Activated naive CD8-positive, alpha-beta T cell treated with anti-CD3 and anti-CD28 coated beads for 36 hours (primary cell): ENCODE results near the gene CCDC63. TPM values are rescaled to one million over a fixed set of nuclear protein-coding genes. Genes with fewer than 3 reads are reported as not detected.

Experiments
- DNase-seq: peaks from one replicate; pipeline ENCODE4 v3.0.0; 2021
- H3K27ac Mint-ChIP-seq: one replicate; pipeline ENCODE4 v1.8.0; 2022; ENCODE audit warnings: mild to moderate bottlenecking, moderate library complexity, mixed read lengths
- H3K27me3 Mint-ChIP-seq: one replicate; pipeline ENCODE4 v1.8.0; 2022; ENCODE audit warnings: mild to moderate bottlenecking, mixed read lengths
- H3K36me3 Mint-ChIP-seq: one replicate; pipeline ENCODE4 v1.8.0; 2021; ENCODE audit warnings: mild to moderate bottlenecking, mixed read lengths
- H3K4me1 Mint-ChIP-seq: one replicate; pipeline ENCODE4 v1.8.0; 2021; ENCODE audit warnings: mixed read lengths
- H3K4me3 Mint-ChIP-seq: one replicate; pipeline ENCODE4 v1.8.0; 2022; ENCODE audit warnings: mild to moderate bottlenecking, moderate library complexity, mixed read lengths
- H3K9me3 Mint-ChIP-seq: one replicate; pipeline ENCODE4 v1.8.0; 2022; ENCODE audit warnings: mixed read lengths
- total RNA-seq, 2 experiments: library from RNA; stranded (reverse); gene quantifications; one replicate each; pipeline ENCODE4 v1.2.3, GENCODE V29; 2021

CCDC63 gene
- total RNA-seq, 2 experiments from 2014 or later: not detected

DNA sequence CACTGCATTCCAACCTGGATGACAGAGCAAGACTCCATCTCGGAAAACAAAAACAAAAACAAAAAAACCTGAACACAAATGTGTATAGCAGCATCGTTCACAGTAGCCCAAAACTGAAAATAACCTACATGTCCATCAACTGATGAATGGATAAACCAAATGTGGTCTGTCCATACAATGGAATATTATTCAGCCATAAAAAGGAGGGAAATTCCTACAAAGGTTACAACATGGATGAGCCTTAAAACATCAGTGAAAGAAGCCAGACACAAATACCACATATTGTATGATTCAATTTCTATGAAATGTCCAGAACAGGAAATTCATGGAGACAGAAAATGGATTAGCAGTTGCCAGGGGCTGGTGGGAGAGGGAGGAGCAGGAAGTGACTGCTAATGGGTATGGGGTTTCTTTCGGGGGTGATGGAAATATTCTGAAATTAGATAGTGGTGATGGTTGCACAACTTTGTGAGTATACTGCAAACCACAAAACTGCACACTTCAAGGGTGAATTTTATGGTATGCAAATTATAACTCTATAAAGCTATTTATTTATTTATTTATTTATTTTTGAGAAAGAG, 69.6 kb downstream of the CCDC63 start:
- no peak overlapping the region for H3K4me3 Mint-ChIP-seq
- no peaks in the 10 kb centered on the region for H3K36me3 Mint-ChIP-seq
- H3K27me3 Mint-ChIP-seq: peaks cover 6% of the 10 kb centered on the region
- no peaks in the 10 kb centered on the region for H3K4me1 Mint-ChIP-seq
- no peak for DNase-seq
- H3K9me3 Mint-ChIP-seq: no peaks in the 10 kb centered on the region
- no peak overlapping the region for H3K27ac Mint-ChIP-seq

DNA sequence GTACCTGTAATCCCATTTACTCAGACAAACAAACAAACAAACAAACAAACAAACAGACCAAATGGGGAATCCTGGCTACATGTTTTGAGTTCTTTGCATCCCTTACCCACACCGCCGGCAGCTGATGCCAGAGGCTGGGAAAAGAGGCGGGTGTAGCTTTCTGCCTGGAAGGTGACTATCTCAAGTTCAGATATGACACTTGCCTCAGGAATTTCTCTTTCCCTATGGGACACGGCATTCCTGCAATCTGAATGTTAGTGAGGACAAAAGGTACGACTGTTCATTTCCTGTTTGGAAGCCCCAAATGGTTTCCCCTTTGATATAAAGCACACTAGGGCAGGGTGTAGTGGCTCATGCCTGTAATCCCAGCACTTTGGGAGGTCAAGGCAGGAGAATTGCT, 70.7 kb downstream of the CCDC63 start:
- DNase-seq: no peak
- no peaks in the 10 kb centered on the region for H3K36me3 Mint-ChIP-seq
- no peak overlapping the region for H3K27ac Mint-ChIP-seq
- no peaks in the 10 kb centered on the region for H3K9me3 Mint-ChIP-seq
- no peaks in the 10 kb centered on the region for H3K4me1 Mint-ChIP-seq
- H3K27me3 Mint-ChIP-seq: peaks cover 6% of the 10 kb centered on the region
- H3K4me3 Mint-ChIP-seq: no peak overlapping the region

DNA sequence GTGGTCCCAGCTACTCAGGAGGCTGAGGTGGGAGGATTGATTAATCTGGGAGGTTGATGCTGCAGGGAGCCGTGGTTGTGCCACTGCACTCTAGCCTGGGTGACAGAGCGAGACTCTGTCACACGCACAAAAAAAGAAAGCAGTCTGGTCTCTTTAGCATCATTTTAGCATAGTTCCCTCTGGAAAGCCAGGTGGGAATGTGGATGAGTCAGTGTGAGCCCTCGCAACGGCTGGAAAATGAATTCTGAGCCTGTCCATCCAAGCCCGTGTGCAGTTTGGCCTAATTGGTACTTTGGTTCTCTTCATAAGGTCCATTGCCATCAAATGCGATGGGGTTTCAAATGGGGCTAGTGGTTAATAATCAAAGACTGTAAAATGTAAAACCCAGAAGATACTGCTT, 71.2 kb downstream of the CCDC63 start:
- H3K4me1 Mint-ChIP-seq: no peaks in the 10 kb centered on the region
- no peak overlapping the region for H3K4me3 Mint-ChIP-seq
- H3K27ac Mint-ChIP-seq: no peak overlapping the region
- no peaks in the 10 kb centered on the region for H3K9me3 Mint-ChIP-seq
- H3K36me3 Mint-ChIP-seq: no peaks in the 10 kb centered on the region
- no peak for DNase-seq
- peaks cover 6% of the 10 kb centered on the region for H3K27me3 Mint-ChIP-seq

DNA sequence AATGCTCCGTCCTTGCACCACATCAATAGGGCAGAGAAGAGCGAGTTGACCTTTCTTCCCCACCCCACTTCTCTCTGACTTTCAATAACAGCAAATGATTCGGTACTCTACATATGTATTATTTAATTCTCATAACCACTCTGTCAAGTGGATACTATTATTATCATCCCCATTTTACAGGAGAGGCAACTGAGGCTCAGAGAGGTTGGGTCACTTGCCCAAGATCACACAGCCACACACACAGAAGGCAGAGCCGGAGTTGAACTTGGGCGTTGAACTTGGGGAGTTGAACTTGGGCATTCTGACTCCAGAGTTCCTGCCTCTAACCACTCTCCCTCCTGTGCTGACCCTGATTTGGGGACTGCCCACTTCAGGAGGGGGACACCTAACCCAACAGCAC, 72.9 kb downstream of the CCDC63 start:
- DNase-seq: no peak
- H3K27ac Mint-ChIP-seq: no peak overlapping the region
- H3K36me3 Mint-ChIP-seq: no peaks in the 10 kb centered on the region
- no peak overlapping the region for H3K4me3 Mint-ChIP-seq
- H3K9me3 Mint-ChIP-seq: no peaks in the 10 kb centered on the region
- peaks cover 6% of the 10 kb centered on the region for H3K27me3 Mint-ChIP-seq
- no peaks in the 10 kb centered on the region for H3K4me1 Mint-ChIP-seq

DNA sequence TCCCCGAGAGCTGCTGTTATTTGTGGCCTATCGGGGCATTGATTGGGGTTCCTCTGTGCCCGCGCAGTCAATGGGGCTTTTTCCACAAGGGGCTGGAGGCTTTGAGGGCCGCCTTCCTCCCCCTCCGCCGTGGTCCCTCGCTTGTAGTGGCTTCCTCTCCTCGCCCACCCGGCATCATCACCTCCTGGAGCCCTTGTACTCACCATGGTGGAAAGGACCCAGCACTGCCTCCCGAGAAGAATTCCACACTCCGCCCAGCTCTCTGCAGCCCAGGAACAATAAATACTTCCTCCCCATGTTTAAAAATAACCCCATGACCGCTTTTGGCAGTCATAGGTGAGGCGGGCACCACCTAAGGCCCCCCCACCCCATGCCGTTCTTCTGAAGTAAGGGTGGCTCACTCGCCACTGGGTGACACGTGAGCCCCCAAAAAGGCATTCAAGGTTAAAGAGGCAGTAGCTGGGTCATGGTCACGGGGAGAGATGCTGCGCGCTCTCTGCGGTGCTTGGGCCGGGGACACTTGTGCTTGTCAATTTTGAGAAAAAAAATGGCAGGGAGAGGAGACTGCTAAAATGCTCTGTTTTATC, 73.6 kb downstream of the CCDC63 start, which contains the start of gene MYL2:
MYL2 (minus strand) TSS at position 256 of the 587 bp plus-strand sequence; CDS start at position 206, 50 bp downstream.
- Mint-ChIP-seq H3K36me3 (no peaks in the 10 kb centered on the region), H3K27me3 (peaks cover 6% of the 10 kb centered on the region), H3K27ac (no peak within 1 kb of the TSS), H3K9me3 (no peaks in the 10 kb centered on the region), H3K4me1 (no peaks in the 10 kb centered on the region), H3K4me3 (no peak within 1 kb of the TSS)
- no peak for DNase-seq

DNA sequence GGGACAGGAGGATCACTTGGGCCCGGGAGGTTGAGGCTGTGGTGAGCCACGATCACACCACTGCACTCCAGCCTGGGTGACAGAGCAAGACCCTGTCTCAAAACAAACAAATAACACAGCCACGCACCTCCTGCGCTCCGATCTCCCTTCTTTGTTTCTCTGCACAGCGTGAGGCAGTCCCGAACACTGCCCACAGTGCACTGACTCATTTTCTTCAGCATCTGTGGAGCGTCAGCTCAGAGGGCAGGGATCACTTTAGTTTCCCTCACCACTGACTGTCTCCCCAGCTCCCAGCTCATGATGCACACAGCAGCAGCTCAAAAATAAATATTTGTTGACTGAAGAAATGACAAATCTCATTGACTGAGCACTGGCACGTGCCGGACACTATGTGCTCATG, 74.5 kb downstream of the CCDC63 start:
- no peak for DNase-seq
- no peaks in the 10 kb centered on the region for H3K9me3 Mint-ChIP-seq
- no peaks in the 10 kb centered on the region for H3K36me3 Mint-ChIP-seq
- no peaks in the 10 kb centered on the region for H3K4me1 Mint-ChIP-seq
- no peak overlapping the region for H3K4me3 Mint-ChIP-seq
- no peak overlapping the region for H3K27ac Mint-ChIP-seq
- H3K27me3 Mint-ChIP-seq: peaks cover 6% of the 10 kb centered on the region

DNA sequence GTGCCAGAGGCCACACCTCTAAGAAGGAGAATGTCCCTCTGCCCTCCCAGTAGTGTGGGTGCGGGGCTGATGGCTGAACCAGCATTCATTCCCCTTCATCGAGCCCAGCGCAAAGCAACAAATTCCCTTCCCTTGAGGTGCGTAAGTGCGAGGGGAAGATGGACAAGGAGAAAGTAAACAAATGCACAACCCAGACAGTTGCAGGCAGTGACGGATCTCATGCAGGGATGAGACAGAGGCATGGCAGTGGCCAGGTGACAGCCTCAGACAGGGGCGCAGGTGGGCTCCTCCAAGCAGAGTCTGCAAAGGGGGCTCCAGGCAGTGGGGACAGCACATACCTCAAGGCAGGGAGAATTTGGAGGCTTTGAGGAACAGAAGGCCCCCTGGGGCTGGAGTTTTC, 75.9 kb downstream of the CCDC63 start:
- no peak overlapping the region for H3K27ac Mint-ChIP-seq
- no peaks in the 10 kb centered on the region for H3K9me3 Mint-ChIP-seq
- no peak overlapping the region for H3K4me3 Mint-ChIP-seq
- no peaks in the 10 kb centered on the region for H3K36me3 Mint-ChIP-seq
- H3K27me3 Mint-ChIP-seq: peaks cover 6% of the 10 kb centered on the region
- no peaks in the 10 kb centered on the region for H3K4me1 Mint-ChIP-seq
- DNase-seq: no peak

DNA sequence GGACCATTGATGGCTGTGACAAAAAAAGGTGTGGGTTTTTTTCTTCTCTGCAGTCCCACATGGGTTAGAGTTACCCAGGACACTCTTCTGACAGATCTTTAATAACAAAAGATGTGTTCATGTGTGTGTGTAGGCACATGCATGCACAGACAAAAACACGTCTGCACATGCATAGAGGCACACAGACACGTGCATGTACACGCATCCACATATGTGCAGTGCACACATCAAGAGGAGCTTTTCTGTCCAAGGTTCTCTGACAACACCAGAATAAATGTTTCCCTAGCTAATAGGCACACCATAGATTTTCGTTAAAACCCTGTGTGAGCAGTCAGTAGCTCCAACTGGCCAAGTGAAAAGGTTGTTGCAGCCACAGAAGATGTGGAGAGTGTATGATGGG, 76.4 kb downstream of the CCDC63 start:
- no peaks in the 10 kb centered on the region for H3K36me3 Mint-ChIP-seq
- H3K27ac Mint-ChIP-seq: no peak overlapping the region
- H3K27me3 Mint-ChIP-seq: peaks cover 6% of the 10 kb centered on the region
- DNase-seq: no peak
- no peaks in the 10 kb centered on the region for H3K4me1 Mint-ChIP-seq
- H3K9me3 Mint-ChIP-seq: no peaks in the 10 kb centered on the region
- H3K4me3 Mint-ChIP-seq: no peak overlapping the region

DNA sequence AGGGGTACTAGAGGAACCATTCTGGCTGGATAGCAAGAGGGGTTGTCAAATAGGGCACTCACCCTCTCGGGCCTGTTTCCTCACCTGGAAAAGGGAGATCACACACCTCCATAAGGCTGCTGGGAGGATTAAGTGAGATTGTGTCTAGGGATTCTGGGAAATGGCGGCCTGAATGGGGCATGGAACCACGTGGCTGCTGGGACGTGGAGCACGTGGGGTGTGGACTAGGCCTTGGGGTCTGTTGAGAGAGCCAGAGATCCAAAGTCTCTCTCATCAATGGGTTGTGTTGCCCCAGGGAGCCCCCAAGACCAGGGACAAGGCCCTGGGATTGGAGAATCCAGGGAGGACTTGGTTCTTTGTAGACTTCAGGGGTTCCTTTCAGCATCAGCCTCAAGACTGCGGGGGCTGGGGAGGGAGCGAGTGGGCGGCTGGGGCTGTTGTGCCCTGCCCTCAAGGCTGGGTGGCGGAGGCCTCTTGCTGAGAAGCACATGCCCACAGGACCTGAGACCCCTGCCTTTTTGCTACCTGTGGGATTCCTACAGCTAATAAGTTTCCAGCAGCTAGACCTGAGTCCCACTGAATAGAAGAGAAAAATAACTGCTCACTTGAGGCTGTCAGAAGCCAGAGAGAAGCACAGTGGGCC, 77.0 kb downstream of the CCDC63 start:
- H3K27ac Mint-ChIP-seq: no peak overlapping the region
- H3K36me3 Mint-ChIP-seq: no peaks in the 10 kb centered on the region
- H3K4me1 Mint-ChIP-seq: no peaks in the 10 kb centered on the region
- no peak for DNase-seq
- no peak overlapping the region for H3K4me3 Mint-ChIP-seq
- peaks cover 6% of the 10 kb centered on the region for H3K27me3 Mint-ChIP-seq
- no peaks in the 10 kb centered on the region for H3K9me3 Mint-ChIP-seq

DNA sequence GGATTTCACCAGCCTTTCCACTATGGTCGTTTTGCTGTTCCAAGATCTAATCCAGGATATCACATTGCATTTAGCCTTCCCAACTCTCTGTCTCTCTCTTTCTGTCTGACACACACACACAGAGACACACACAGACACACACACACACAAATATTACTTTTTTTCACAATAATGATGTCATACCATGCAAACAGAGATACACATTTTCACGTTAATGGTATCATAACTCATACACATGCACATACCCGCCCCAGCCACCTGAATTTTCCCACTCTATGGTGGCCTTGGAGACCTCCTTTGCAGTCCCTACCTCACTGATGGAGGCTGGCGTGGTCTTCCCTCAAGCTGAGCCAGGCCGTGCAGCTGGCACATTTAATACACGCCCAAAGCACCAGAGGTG, 80.8 kb downstream of the CCDC63 start:
- no peak overlapping the region for H3K27ac Mint-ChIP-seq
- H3K9me3 Mint-ChIP-seq: no peaks in the 10 kb centered on the region
- no peaks in the 10 kb centered on the region for H3K4me1 Mint-ChIP-seq
- H3K4me3 Mint-ChIP-seq: no peak overlapping the region
- H3K27me3 Mint-ChIP-seq: no peaks in the 10 kb centered on the region
- H3K36me3 Mint-ChIP-seq: no peaks in the 10 kb centered on the region
- no peak for DNase-seq

DNA sequence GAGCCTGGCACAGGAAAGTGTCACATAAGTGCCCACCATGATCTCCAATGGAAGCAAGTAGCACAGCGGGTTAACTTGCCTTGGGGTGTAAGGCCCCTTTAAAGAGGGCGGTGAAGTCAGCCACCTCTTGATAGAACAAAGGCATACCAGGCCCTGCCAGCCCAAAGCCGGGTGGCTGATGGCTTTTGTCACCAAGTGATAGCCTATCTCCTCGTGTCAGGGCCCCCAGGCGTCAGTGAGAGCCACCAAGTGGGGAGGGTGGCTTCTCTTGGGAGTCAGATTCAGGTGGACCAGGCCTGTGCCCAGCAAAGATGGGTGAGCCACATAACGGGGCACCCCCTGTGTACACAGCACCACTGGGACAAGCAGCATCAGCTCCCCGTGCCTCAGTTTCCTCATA, 81.9 kb downstream of the CCDC63 start:
- H3K36me3 Mint-ChIP-seq: no peaks in the 10 kb centered on the region
- no peak for DNase-seq
- H3K9me3 Mint-ChIP-seq: no peaks in the 10 kb centered on the region
- H3K27ac Mint-ChIP-seq: no peak overlapping the region
- no peak overlapping the region for H3K4me3 Mint-ChIP-seq
- no peaks in the 10 kb centered on the region for H3K27me3 Mint-ChIP-seq
- H3K4me1 Mint-ChIP-seq: no peaks in the 10 kb centered on the region

DNA sequence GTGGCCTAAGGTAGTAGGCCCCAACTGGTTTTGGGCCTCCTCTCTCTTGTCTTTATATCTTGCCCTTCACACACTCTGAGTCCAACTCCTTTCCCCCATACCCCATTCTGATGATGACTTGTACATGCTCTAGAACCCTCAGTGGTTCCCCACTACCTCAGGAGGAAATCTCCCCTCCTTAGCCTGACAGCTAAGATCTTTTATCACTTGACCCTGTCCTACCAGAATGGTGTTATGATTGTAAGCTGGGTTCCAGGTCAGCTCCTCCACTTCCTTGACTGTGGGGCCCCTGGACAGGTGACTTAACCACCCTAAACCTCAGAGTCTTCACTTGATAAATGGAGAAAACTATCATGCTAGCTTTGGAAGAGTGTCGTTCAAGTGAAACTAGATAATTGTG, 83.0 kb downstream of the CCDC63 start:
- H3K4me3 Mint-ChIP-seq: no peak overlapping the region
- DNase-seq: no peak
- no peak overlapping the region for H3K27ac Mint-ChIP-seq
- peaks cover 5% of the 10 kb centered on the region for H3K27me3 Mint-ChIP-seq
- H3K36me3 Mint-ChIP-seq: no peaks in the 10 kb centered on the region
- H3K4me1 Mint-ChIP-seq: no peaks in the 10 kb centered on the region
- H3K9me3 Mint-ChIP-seq: no peaks in the 10 kb centered on the region

DNA sequence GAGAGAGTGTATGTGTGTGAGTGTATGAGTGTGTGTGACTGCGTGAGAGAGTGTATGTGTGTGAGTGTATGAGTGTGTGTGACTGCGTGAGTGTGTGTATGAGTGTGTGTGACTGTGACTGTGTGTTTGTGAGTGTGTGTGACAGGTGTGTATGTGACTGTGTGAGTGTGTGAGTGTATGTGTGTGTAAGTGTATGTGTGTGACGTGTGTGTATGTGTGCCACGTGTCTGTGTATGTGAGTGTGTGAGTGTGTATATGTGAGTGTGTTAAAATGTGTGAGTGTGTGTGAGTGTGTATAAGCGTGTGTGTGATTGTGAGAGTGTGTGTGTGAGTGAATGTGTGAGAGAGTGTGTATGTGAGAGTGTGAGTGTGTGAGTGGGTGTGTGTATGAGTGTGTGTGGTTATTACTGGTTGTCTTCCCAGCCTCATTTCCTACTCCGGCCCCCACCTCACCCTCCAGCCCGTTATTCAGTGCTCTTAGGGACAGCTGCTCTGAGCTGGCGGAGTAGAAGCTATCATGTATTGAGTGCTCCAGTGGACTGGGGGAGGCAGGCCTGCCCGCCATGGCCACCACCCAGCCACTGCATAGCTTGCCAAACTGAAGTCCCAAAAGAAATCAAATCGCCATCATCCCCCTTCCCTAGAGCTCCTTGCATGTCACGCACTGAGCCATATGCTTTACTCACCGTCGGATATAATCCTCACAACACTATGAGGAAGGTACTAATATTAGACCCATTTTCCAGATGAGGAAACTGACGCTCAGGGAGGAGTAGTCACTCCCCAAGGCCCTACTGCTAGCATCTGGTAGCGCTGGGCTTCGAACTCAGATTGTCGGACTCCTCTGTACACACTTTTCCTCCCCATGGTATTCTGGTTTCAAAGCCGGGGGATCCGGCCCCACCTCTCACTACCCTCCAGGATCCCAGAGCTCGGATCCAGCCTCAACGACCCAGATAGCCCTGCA, 83.8 kb downstream of the CCDC63 start:
- no peaks in the 10 kb centered on the region for H3K36me3 Mint-ChIP-seq
- no peak overlapping the region for H3K4me3 Mint-ChIP-seq
- H3K27me3 Mint-ChIP-seq: peaks cover 5% of the 10 kb centered on the region
- no peak for DNase-seq
- H3K27ac Mint-ChIP-seq: no peak overlapping the region
- H3K4me1 Mint-ChIP-seq: no peaks in the 10 kb centered on the region
- H3K9me3 Mint-ChIP-seq: no peaks in the 10 kb centered on the region

DNA sequence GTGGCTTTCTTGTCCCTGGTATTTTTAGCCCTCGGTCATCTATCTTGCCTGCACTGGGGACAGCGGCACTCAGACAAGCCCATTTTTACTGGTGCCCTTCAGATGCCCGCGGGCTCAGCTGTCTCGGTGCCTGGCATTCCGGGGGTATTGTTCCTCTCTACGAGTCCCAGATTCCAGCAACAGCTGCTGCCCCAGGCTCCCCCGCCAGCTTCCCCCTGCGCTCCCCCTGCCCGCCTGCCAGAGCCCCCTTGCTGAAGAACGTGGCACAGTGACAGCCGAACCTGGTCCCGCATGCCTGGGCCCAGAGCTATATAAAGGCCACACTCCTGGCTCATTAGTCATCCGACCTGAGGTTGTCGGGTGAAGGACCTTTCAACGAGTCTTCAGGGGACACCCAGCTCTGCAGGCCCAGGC, 84.5 kb downstream of the CCDC63 start:
- no peak for DNase-seq
- Mint-ChIP-seq H3K9me3 (no peaks in the 10 kb centered on the region), H3K27ac (no peak overlapping the region)

DNA sequence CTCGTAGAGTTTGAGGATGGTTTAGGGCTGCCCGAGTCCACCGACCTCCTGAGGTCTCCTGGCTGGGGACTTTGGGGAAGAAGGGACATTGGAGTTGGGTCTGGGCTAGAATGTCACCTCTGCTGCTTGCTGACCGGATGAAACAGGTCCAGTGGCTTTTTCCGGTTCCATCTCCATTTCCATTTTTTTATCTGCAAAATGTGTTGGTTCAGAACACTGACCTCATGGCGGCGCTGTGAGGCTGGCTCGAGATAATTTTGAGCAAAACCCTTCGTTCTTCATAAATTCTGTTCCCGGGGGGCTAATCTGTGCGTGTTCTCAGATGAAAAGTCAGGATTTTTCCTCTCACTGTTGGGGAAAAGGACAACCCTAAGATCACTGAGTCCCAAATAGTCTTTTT, 85.3 kb downstream of the CCDC63 start:
- H3K36me3 Mint-ChIP-seq: no peaks in the 10 kb centered on the region
- DNase-seq: no peak
- H3K4me1 Mint-ChIP-seq: peaks cover 1% of the 10 kb centered on the region
- H3K27me3 Mint-ChIP-seq: peaks cover 12% of the 10 kb centered on the region
- H3K9me3 Mint-ChIP-seq: no peaks in the 10 kb centered on the region
- no peak overlapping the region for H3K27ac Mint-ChIP-seq
- H3K4me3 Mint-ChIP-seq: no peak overlapping the region

More for the DNA sequence above, 84.5 kb downstream of the CCDC63 start:
- Mint-ChIP-seq H3K4me1 (no peaks in the 10 kb centered on the region), H3K4me3 (no peak overlapping the region), H3K27me3 (peaks cover 6% of the 10 kb centered on the region), H3K36me3 (no peaks in the 10 kb centered on the region)
